PFSK-1 (cell line): ENCODE measurements around the gene MGAT4A.

Experiments
- FOXP2 ChIP-seq: optimal IDR thresholded peaks from 2 replicates; pipeline ENCODE3; 2011; ENCODE audit warnings: borderline replicate concordance, control low read depth, inconsistent platforms; ENCODE audit not compliant: insufficient read depth; ENCODE audit errors: extremely low read length, extremely low read depth
- POLR2AphosphoS5 ChIP-seq: IDR thresholded peaks from 2 replicates; pipeline ENCODE4 v1.6.1; 2012; ENCODE audit warnings: low read depth, mild to moderate bottlenecking, control low read depth, low read length, moderate library complexity
- SIN3A ChIP-seq: IDR thresholded peaks from 2 replicates; pipeline ENCODE4 v1.6.1; 2012; ENCODE audit warnings: mild to moderate bottlenecking, low read length, moderate library complexity, borderline replicate concordance; ENCODE audit not compliant: insufficient read depth
- TAF1 ChIP-seq: IDR thresholded peaks from 2 replicates; pipeline ENCODE4 v1.6.1; 2012; ENCODE audit warnings: low read length, control low read depth, borderline replicate concordance; ENCODE audit not compliant: insufficient read depth
- TF ChIP-seq, protein P1 (sequence below), 2 experiments: IDR thresholded peaks; 2 replicates each; pipeline versions ENCODE4 v1.6.1 to v1.8.0; 2011 to 2012; ENCODE audit warnings: low read depth in 2 of 2, low read length in 2 of 2, control low read depth in 1 of 2, inconsistent platforms in 1 of 2, mild to moderate bottlenecking in 1 of 2, moderate library complexity in 1 of 2; ENCODE audit not compliant: insufficient read depth in 1 of 2

MGAT4A gene

DNA sequence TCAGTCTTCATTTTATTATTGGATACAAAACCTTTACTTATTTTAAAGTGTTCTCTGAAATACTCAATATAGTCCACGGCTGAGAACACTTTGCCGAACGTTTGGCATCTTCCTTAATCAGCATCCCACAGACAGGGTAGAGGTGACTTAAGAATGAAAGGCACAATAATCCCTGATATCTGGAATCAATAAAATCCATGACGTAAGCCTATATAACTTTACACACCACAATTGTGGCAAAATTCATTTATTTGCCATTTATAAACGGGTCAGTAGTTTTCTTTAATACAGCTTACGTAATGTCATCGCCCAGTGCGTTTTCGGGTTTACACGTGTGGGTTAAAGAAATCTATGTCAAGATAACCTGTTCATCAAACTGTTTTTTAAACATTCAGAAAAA is 1.3 kb downstream of the MGAT4A start:
- TF ChIP-seq, protein P1, sequence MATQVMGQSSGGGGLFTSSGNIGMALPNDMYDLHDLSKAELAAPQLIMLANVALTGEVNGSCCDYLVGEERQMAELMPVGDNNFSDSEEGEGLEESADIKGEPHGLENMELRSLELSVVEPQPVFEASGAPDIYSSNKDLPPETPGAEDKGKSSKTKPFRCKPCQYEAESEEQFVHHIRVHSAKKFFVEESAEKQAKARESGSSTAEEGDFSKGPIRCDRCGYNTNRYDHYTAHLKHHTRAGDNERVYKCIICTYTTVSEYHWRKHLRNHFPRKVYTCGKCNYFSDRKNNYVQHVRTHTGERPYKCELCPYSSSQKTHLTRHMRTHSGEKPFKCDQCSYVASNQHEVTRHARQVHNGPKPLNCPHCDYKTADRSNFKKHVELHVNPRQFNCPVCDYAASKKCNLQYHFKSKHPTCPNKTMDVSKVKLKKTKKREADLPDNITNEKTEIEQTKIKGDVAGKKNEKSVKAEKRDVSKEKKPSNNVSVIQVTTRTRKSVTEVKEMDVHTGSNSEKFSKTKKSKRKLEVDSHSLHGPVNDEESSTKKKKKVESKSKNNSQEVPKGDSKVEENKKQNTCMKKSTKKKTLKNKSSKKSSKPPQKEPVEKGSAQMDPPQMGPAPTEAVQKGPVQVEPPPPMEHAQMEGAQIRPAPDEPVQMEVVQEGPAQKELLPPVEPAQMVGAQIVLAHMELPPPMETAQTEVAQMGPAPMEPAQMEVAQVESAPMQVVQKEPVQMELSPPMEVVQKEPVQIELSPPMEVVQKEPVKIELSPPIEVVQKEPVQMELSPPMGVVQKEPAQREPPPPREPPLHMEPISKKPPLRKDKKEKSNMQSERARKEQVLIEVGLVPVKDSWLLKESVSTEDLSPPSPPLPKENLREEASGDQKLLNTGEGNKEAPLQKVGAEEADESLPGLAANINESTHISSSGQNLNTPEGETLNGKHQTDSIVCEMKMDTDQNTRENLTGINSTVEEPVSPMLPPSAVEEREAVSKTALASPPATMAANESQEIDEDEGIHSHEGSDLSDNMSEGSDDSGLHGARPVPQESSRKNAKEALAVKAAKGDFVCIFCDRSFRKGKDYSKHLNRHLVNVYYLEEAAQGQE (IDR thresholded peaks at IDR 0.05; ENCODE audit: insufficient read depth in 1 of 2, low read depth in 2 of 2, low read length in 2 of 2): no peak
- no peak for TF ChIP-seq FOXP2
- no peak for TF ChIP-seq POLR2AphosphoS5
- no peak for TF ChIP-seq SIN3A

DNA sequence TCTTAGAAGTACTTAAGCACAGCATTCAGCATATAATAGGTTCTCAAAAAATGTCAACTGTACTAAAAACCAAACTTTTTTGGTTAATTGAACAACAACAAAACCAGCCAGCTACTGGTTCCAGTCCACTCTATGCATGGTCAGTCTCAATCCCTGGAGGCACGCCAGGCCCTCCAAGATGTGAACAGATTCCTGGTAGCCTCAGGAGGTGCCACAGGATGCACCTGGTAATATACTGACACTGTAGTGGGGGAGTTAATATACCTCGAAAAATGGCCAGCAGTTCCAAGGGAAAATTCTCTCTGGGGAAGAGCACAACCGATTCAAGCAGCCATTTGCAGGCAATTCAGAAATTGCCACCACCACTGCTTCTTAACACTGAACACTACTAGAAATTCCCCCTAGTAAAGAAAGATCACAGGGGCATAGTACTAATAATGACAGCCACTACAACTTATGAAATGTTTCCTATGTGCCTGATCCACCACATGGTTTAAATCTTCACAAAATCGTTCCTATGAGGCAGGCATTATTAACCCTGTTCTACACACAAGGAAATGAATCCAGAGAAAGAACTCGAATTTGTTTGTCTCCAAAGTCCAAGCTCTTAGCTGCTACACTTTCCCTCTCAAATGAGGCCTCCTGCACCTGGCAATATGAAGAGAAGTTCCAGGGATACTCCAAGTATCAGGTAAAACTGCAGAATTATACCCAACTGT is 3.4 kb downstream of the MGAT4A start:
- TF ChIP-seq SIN3A (no peak), TAF1 (no peak), FOXP2 (no peak), POLR2AphosphoS5 (no peak)
- TF ChIP-seq, protein P1 (IDR thresholded peaks at IDR 0.05; ENCODE audit: insufficient read depth in 1 of 2, low read depth in 2 of 2, low read length in 2 of 2): no peak

DNA sequence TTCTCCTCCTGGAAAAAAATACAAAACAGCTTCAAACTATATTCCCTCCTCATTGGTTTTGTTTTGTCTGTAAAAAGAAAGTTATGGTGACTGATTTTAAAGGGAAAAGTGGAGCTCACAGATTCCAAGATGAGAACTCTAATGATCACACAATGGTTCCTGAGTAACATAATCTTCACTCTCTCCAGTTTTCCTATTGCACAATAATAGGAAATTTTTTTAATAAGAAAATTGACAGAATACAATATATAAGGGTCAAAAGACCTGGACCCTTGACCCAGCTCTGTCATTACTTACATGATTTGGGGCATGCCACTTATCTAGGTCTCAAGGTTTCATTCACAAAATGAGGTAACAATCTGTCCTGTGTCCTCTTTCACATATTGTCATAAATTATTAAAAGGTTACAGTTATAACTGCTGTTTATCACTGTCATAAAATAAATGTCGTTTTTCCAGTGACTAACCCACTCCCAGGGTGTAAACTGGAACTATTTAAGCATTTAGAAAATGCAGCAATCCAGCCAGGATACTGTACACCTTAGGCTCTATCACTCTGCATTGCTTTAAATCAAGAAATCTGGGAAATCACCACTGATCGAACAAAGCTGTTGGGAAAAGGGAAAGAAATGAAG is 4.1 kb downstream of the MGAT4A start:
- TF ChIP-seq POLR2AphosphoS5 (no peak), FOXP2 (no peak), SIN3A (no peak), TAF1 (no peak)
- TF ChIP-seq, protein P1 (IDR thresholded peaks at IDR 0.05; ENCODE audit: insufficient read depth in 1 of 2, low read depth in 2 of 2, low read length in 2 of 2): no peak

DNA sequence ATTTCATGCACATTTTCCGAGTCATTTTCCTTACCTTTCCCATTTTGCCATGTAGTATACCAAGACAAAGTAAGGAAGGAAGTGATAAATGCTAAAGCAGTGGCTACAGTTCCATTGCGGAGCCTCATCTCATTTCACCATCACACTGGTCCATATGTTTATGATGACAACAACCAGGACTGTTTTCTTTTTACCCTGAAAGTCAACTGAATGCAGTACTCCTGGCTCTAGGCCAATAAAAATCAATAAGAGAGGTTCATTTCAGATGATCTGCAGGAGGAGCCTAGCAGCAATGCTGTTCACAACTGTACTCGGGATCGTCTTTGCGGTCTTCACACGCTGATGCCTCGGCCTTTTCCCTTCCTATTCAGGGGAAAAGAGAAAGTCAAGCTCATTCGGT is 4.7 kb downstream of the MGAT4A start:
- TF ChIP-seq FOXP2 (no peak), POLR2AphosphoS5 (no peak), TAF1 (no peak), SIN3A (no peak)
- TF ChIP-seq, protein P1 (IDR thresholded peaks at IDR 0.05; ENCODE audit: insufficient read depth in 1 of 2, low read depth in 2 of 2, low read length in 2 of 2): no peak
